Neural cell (in vitro differentiated cells): ENCODE measurements around the gene CPN1.

ENCODE experiments used
- EP300 ChIP-seq: fragments of 450-650 bp; conservative IDR thresholded peaks from 2 replicates; pipeline ENCODE4 v1.6.1; 2014; ENCODE audit warnings: antibody characterized with exemption, mild to moderate bottlenecking, moderate library complexity; ENCODE audit not compliant: poor library complexity, severe bottlenecking
- EZH2 ChIP-seq: fragments of 200-600, 300-800 bp; shearing (Covaris generic), sonication (generic); IDR thresholded peaks from 2 replicates; pipeline ENCODE4 v1.6.1; 2014; ENCODE audit warnings: antibody characterized with exemption, low read length, borderline replicate concordance, mild to moderate bottlenecking; ENCODE audit not compliant: insufficient read depth, poor library complexity, severe bottlenecking
- MXI1 ChIP-seq: fragments of 450-650 bp; conservative IDR thresholded peaks from 2 replicates; pipeline ENCODE4 v1.6.1; 2014; ENCODE audit warnings: antibody characterized with exemption, mild to moderate bottlenecking; ENCODE audit not compliant: poor library complexity, severe bottlenecking
- POLR2AphosphoS5 ChIP-seq: IDR thresholded peaks from 2 replicates; pipeline ENCODE4 v1.6.1; 2012
- RAD21 ChIP-seq: fragments of 450-650 bp; conservative IDR thresholded peaks from 2 replicates; pipeline ENCODE4 v1.6.1; 2014; ENCODE audit warnings: antibody characterized with exemption, mild to moderate bottlenecking, moderate library complexity
- REST ChIP-seq: IDR thresholded peaks from 2 replicates; pipeline ENCODE4 v1.6.1; 2012; ENCODE audit warnings: borderline replicate concordance
- SMC3 ChIP-seq: fragments of 450-650 bp; conservative IDR thresholded peaks from 2 replicates; pipeline ENCODE4 v1.6.1; 2014; ENCODE audit warnings: antibody characterized with exemption, mild to moderate bottlenecking, moderate library complexity; ENCODE audit not compliant: poor library complexity
- TAF1 ChIP-seq: IDR thresholded peaks from 2 replicates; pipeline ENCODE4 v1.6.1; 2012; ENCODE audit warnings: low read depth
- TF ChIP-seq, protein P1 (sequence below): fragments of 450-650 bp; IDR thresholded peaks from 2 replicates; pipeline ENCODE4 v1.5.1; 2014; ENCODE audit warnings: antibody characterized with exemption, mild to moderate bottlenecking, moderate library complexity; ENCODE audit not compliant: poor library complexity, severe bottlenecking

DNA sequence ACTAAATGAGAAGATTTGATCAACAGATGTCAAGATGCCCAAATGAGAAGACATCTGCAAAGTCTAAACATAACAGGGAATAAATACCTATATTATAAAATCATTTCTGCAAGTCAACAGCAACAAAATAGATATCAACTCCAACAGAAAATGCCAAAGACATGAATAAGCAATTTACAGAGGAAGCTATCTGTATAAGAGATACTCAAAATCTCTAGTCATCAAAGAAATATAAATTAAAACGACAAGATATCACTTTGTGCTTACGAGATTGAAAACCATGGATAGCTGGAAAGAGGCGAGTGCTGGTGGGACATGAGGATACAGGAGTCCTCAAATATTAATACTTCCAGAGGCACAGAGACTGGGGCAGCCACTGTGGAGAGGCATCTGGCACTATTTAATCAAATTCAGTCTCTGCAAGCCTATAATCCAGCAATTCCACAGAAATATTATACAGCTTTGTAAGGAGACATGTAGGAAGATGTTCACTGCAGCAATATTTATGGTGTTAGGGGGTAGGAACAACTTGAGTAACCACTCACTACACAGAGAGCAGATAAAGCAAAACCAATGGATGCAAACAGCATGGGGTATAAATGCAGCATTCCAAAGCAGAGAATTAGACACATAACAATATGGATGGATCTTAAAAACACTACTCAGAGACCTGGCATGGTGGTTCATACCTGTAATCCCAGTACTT is 76.7 kb downstream of the CPN1 start:
- TF ChIP-seq, protein P1, sequence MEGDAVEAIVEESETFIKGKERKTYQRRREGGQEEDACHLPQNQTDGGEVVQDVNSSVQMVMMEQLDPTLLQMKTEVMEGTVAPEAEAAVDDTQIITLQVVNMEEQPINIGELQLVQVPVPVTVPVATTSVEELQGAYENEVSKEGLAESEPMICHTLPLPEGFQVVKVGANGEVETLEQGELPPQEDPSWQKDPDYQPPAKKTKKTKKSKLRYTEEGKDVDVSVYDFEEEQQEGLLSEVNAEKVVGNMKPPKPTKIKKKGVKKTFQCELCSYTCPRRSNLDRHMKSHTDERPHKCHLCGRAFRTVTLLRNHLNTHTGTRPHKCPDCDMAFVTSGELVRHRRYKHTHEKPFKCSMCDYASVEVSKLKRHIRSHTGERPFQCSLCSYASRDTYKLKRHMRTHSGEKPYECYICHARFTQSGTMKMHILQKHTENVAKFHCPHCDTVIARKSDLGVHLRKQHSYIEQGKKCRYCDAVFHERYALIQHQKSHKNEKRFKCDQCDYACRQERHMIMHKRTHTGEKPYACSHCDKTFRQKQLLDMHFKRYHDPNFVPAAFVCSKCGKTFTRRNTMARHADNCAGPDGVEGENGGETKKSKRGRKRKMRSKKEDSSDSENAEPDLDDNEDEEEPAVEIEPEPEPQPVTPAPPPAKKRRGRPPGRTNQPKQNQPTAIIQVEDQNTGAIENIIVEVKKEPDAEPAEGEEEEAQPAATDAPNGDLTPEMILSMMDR = no peak
- TF ChIP-seq EP300 = no peak
- no peak for TF ChIP-seq RAD21
- TF ChIP-seq POLR2AphosphoS5 = no peak
- TF ChIP-seq REST = no peak
- TF ChIP-seq EZH2 = no peak
- no peak for TF ChIP-seq MXI1
- TF ChIP-seq TAF1 = no peak
- no peak for TF ChIP-seq SMC3
